Mesodermal cell (in vitro differentiated cells): Measurements from ENCODE around the gene SOCS6.

ENCODE experiments used
- H3K27ac ChIP-seq: 2 replicates; pipeline ENCODE4 v1.7.0; 2013; ENCODE audit warnings: mild to moderate bottlenecking, low read depth, low read length, moderate library complexity; ENCODE audit not compliant: severe bottlenecking
- H3K36me3 ChIP-seq: 2 replicates; pipeline ENCODE4 v1.7.1; 2013; ENCODE audit warnings: mild to moderate bottlenecking, low read length, moderate library complexity; ENCODE audit not compliant: control insufficient read depth, insufficient read depth
- H3K4me1 ChIP-seq: one replicate; pipeline ENCODE4 v1.7.1; 2013; ENCODE audit warnings: mild to moderate bottlenecking, low read length; ENCODE audit not compliant: insufficient read depth, control insufficient read depth, poor library complexity, severe bottlenecking
- H3K4me3 ChIP-seq: 2 replicates; pipeline ENCODE4 v1.7.0; 2013; ENCODE audit warnings: low read length, control low read depth, mild to moderate bottlenecking; ENCODE audit not compliant: insufficient read depth, poor library complexity, severe bottlenecking; ENCODE audit errors: extremely low read depth
- H3K9me3 ChIP-seq: 2 replicates; pipeline ENCODE4 v1.7.1; 2013; ENCODE audit warnings: mild to moderate bottlenecking, low read length, moderate library complexity; ENCODE audit not compliant: control insufficient read depth
- WGBS, 2 experiments: methylation state at CpG; one replicate each; pipeline ENCODE4 v1.1.5; 2013; ENCODE audit warnings: missing lambda C conversion rate in 2 of 2; ENCODE audit not compliant: insufficient coverage in 2 of 2; 5-methylcytosine and 5-hydroxymethylcytosine counted together

Gene SOCS6

GRCh38 chr18:70372450-70373041 is 83.7 kb downstream of the SOCS6 start:
- Histone ChIP-seq H3K9me3 (no peaks in the 10 kb centered on the region), H3K36me3 (no peaks in the 10 kb centered on the region), H3K4me1 (peaks cover 24% of the 10 kb centered on the region), H3K4me3 (no peak overlapping the region), H3K27ac (peak overlapping the region; percentile 16)
- 100% methylated on average over 1 to 2 of the region's 2 CpGs for WGBS, 2 experiments

- H3K9me3 ChIP-seq = no peaks in the 10 kb centered on the region
- WGBS, 2 experiments = 77% methylated on average over 3 to 4 of the region's 5 CpGs
- H3K4me1 ChIP-seq = peaks cover 29% of the 10 kb centered on the region
- peak overlapping the region; percentile 16 for H3K27ac ChIP-seq
- no peak overlapping the region for H3K4me3 ChIP-seq
- no peaks in the 10 kb centered on the region for H3K36me3 ChIP-seq
These were observed 84.2 kb downstream of the SOCS6 start for GRCh38 chr18:70373042-70373519.

GRCh38 chr18:70374154-70374553 is 85.3 kb downstream of the SOCS6 start:
- 100% methylated on average over 1 to 2 of the region's 2 CpGs for WGBS, 2 experiments
- no peak overlapping the region for H3K27ac ChIP-seq
- no peaks in the 10 kb centered on the region for H3K36me3 ChIP-seq
- no peak overlapping the region for H3K4me3 ChIP-seq
- peaks cover 32% of the 10 kb centered on the region for H3K4me1 ChIP-seq
- H3K9me3 ChIP-seq = no peaks in the 10 kb centered on the region

- Histone ChIP-seq H3K4me1 (peaks cover 32% of the 10 kb centered on the region), H3K9me3 (no peaks in the 10 kb centered on the region), H3K27ac (peak overlapping the region; percentile 3), H3K36me3 (no peaks in the 10 kb centered on the region), H3K4me3 (no peak overlapping the region)
- WGBS, 2 experiments = 93 to 94% methylated on average over 13 to 14 of the region's 15 CpGs
These were observed 87.5 kb downstream of the SOCS6 start for GRCh38 chr18:70376137-70376913.

GRCh38 chr18:70376914-70377258 is 88.0 kb downstream of the SOCS6 start:
- Histone ChIP-seq H3K27ac (peak overlapping the region; percentile 3), H3K4me3 (no peak overlapping the region), H3K36me3 (no peaks in the 10 kb centered on the region), H3K4me1 (peaks cover 35% of the 10 kb centered on the region), H3K9me3 (no peaks in the 10 kb centered on the region)
- 100% methylated on average over 1 of the region's 4 CpGs; no CpG with 5 or more reads in 1 of the 2 experiments for WGBS, 2 experiments

GRCh38 chr18:70377317-70377799 is 88.5 kb downstream of the SOCS6 start:
- WGBS, 2 experiments = 76 to 96% methylated on average over 7 of the region's 8 CpGs
- H3K4me1 ChIP-seq = peaks cover 37% of the 10 kb centered on the region

GRCh38 chr18:70377857-70378701 is 89.2 kb downstream of the SOCS6 start:
- Histone ChIP-seq H3K9me3 (no peaks in the 10 kb centered on the region), H3K4me3 (no peak overlapping the region), H3K27ac (peak overlapping the region; percentile 56), H3K36me3 (no peaks in the 10 kb centered on the region), H3K4me1 (peaks cover 31% of the 10 kb centered on the region)
- 86 to 90% methylated on average over 4 to 6 of the region's 13 CpGs for WGBS, 2 experiments

More at GRCh38 chr18:70377317-70377799, 88.5 kb downstream of the SOCS6 start:
- Histone ChIP-seq H3K4me3 (no peak overlapping the region), H3K9me3 (no peaks in the 10 kb centered on the region), H3K27ac (peak overlapping the region; percentile 56), H3K36me3 (no peaks in the 10 kb centered on the region)
